Panc1 (cell line): ENCODE results near the gene NDUFS4.

ENCODE experiments used
- POLR2AphosphoS5 ChIP-seq: IDR thresholded peaks from 2 replicates; pipeline ENCODE4 v1.6.1; 2012; ENCODE audit warnings: mild to moderate bottlenecking, low read depth, low read length, moderate library complexity
- SIN3A ChIP-seq: IDR thresholded peaks from 2 replicates; pipeline ENCODE4 v1.6.1; 2012; ENCODE audit warnings: low read depth, mild to moderate bottlenecking, low read length, moderate library complexity, borderline replicate concordance; ENCODE audit not compliant: insufficient read depth
- TF ChIP-seq, protein P1 (sequence below): fragments of 450-650 bp; IDR thresholded peaks from 2 replicates; pipeline ENCODE4 v1.5.1; 2017; ENCODE audit warnings: mild to moderate bottlenecking
- TF ChIP-seq, protein P2 (sequence below), 2 experiments: IDR thresholded peaks; 2 replicates each; pipeline ENCODE4 v1.6.1; 2011 to 2012; ENCODE audit warnings: low read depth in 2 of 2, control low read depth in 1 of 2, low read length in 1 of 2, mild to moderate bottlenecking in 1 of 2, moderate library complexity in 1 of 2; ENCODE audit not compliant: insufficient read depth in 1 of 2

DNA sequence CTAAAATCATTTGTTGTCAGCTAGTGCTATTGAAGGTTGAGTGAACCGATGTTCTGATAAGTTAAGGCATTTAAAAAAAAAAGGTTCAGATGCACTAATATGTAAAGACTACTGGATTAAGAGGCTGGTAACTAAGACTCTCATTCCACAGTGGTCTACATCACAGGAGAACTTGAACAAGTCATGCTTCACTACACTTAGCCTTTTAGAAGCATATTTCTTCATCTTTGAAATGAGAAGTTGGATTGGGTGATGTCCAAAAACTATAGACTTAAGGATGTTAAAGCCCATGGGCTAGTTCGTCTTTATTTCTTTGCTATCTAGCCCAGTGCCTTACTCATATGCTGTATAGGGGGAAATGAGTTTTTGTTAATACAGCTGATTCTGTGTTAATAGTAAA lies 107.2 kb downstream of the NDUFS4 start:
- TF ChIP-seq, protein P1, sequence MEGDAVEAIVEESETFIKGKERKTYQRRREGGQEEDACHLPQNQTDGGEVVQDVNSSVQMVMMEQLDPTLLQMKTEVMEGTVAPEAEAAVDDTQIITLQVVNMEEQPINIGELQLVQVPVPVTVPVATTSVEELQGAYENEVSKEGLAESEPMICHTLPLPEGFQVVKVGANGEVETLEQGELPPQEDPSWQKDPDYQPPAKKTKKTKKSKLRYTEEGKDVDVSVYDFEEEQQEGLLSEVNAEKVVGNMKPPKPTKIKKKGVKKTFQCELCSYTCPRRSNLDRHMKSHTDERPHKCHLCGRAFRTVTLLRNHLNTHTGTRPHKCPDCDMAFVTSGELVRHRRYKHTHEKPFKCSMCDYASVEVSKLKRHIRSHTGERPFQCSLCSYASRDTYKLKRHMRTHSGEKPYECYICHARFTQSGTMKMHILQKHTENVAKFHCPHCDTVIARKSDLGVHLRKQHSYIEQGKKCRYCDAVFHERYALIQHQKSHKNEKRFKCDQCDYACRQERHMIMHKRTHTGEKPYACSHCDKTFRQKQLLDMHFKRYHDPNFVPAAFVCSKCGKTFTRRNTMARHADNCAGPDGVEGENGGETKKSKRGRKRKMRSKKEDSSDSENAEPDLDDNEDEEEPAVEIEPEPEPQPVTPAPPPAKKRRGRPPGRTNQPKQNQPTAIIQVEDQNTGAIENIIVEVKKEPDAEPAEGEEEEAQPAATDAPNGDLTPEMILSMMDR, result no peak
- TF ChIP-seq SIN3A (no peak), POLR2AphosphoS5 (no peak)
- TF ChIP-seq, protein P2, sequence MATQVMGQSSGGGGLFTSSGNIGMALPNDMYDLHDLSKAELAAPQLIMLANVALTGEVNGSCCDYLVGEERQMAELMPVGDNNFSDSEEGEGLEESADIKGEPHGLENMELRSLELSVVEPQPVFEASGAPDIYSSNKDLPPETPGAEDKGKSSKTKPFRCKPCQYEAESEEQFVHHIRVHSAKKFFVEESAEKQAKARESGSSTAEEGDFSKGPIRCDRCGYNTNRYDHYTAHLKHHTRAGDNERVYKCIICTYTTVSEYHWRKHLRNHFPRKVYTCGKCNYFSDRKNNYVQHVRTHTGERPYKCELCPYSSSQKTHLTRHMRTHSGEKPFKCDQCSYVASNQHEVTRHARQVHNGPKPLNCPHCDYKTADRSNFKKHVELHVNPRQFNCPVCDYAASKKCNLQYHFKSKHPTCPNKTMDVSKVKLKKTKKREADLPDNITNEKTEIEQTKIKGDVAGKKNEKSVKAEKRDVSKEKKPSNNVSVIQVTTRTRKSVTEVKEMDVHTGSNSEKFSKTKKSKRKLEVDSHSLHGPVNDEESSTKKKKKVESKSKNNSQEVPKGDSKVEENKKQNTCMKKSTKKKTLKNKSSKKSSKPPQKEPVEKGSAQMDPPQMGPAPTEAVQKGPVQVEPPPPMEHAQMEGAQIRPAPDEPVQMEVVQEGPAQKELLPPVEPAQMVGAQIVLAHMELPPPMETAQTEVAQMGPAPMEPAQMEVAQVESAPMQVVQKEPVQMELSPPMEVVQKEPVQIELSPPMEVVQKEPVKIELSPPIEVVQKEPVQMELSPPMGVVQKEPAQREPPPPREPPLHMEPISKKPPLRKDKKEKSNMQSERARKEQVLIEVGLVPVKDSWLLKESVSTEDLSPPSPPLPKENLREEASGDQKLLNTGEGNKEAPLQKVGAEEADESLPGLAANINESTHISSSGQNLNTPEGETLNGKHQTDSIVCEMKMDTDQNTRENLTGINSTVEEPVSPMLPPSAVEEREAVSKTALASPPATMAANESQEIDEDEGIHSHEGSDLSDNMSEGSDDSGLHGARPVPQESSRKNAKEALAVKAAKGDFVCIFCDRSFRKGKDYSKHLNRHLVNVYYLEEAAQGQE (IDR thresholded peaks at IDR 0.05; ENCODE audit: insufficient read depth in 1 of 2, low read depth in 2 of 2, low read length in 1 of 2), result no peak
